ENCODE measurements around the gene CELSR2. TPM values are rescaled to one million over a fixed set of nuclear protein-coding genes. Genes with fewer than 3 reads are reported as not detected.

Gene CELSR2
- polyA plus RNA-seq, 1 donor: 11.3 TPM

DNA sequence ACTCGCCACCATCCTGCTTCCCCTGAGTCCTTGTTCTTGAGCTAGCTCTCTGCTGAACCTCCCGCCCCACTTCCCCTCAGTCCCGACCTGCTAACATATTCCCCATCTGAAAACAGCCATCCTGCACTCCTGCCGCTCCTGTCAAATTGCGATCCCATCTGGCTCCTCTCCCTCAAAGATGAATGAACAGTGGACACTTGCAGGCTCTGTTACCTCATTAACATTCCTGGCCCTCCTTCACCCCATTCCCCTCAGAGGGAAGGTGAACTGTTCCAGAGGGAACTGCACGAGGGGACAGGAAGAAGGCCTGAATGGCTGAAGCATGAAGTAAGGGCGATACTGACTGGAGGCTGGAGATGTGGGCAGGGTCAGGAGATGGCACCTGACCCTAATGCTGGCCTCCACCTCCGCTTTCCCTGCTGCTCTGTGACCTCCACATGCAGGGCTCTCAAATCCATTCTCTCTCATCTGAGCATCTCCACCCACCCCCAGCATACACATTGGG is 7.4 kb upstream of the CELSR2 start:
- no peak for DNase-seq
- H3K9me3 ChIP-seq (ENCODE audit: control insufficient read depth, low read depth, low read length): no peaks in the 10 kb centered on the region
- H3K36me3 ChIP-seq (ENCODE audit: control insufficient read depth, insufficient read depth, low read length): peaks cover 24% of the 10 kb centered on the region
- H3K27ac ChIP-seq (ENCODE audit: low read length): no peak overlapping the region
- peaks cover 18% of the 10 kb centered on the region for H3K27me3 ChIP-seq (ENCODE audit: control insufficient read depth, insufficient read depth, low read length)
- no peak overlapping the region for H3K4me3 ChIP-seq (ENCODE audit: low read length)
- WGBS (ENCODE audit: insufficient coverage, low lambda C conversion rate): 20% methylated on average over 1 of the region's 8 CpGs
- H3K4me1 ChIP-seq (ENCODE audit: control insufficient read depth, insufficient read depth, low read length): peaks cover 21% of the 10 kb centered on the region

DNA sequence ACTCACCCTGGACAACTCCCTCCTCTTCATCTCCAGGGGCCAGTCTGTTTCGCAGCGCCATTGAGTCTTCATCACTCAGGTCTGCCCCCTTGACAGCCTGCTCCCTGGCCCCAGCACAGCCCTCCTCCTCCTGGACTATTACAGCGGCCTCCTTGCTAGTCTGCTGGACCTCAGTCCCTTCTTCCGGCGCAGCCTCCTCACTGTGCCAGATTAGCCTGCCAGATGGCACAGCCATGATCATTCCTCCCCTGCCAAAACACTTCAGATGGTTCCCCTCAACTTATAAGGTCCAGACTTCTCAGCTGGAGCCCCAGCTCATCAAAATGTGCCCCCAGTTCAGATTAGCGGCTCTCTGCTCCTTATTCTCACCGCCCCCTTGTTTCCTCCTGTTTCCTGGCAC is 7.0 kb upstream of the CELSR2 start:
- Histone ChIP-seq H3K9me3 (ENCODE audit: control insufficient read depth, low read depth, low read length) (no peaks in the 10 kb centered on the region), H3K27ac (ENCODE audit: low read length) (no peak overlapping the region), H3K4me3 (ENCODE audit: low read length) (no peak overlapping the region), H3K27me3 (ENCODE audit: control insufficient read depth, insufficient read depth, low read length) (peaks cover 18% of the 10 kb centered on the region), H3K36me3 (ENCODE audit: control insufficient read depth, insufficient read depth, low read length) (peaks cover 19% of the 10 kb centered on the region), H3K4me1 (ENCODE audit: control insufficient read depth, insufficient read depth, low read length) (peaks cover 21% of the 10 kb centered on the region)
- DNase-seq: no peak
- WGBS (ENCODE audit: insufficient coverage, low lambda C conversion rate): no CpG with 5 or more reads among the region's 7 CpGs

DNA sequence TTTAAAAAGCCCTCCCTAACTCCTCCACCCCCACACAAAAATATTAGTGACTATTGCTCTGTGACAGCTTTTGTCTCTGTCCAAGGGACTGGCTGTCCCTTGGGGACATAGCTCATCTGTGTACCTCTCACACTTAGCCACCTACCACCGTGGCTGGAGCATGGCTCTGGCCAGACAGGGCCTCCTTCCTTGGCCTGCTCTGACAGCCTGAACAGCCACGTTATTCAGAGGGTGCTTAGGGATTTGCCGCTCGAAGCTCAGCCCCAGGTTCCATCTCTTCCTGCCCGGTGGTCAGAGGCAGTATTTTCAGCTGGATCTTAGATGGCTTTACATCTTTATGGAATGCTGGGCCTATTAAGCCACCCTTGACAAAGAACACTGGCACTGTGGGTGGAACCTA is 6.1 kb upstream of the CELSR2 start:
- H3K27me3 ChIP-seq (ENCODE audit: control insufficient read depth, insufficient read depth, low read length): peaks cover 18% of the 10 kb centered on the region
- H3K27ac ChIP-seq (ENCODE audit: low read length): no peak overlapping the region
- H3K36me3 ChIP-seq (ENCODE audit: control insufficient read depth, insufficient read depth, low read length): peaks cover 11% of the 10 kb centered on the region
- DNase-seq: no peak
- no peak overlapping the region for H3K4me3 ChIP-seq (ENCODE audit: low read length)
- WGBS (ENCODE audit: insufficient coverage, low lambda C conversion rate): no CpG with 5 or more reads among the region's 5 CpGs
- H3K4me1 ChIP-seq (ENCODE audit: control insufficient read depth, insufficient read depth, low read length): peaks cover 21% of the 10 kb centered on the region
- no peaks in the 10 kb centered on the region for H3K9me3 ChIP-seq (ENCODE audit: control insufficient read depth, low read depth, low read length)

DNA sequence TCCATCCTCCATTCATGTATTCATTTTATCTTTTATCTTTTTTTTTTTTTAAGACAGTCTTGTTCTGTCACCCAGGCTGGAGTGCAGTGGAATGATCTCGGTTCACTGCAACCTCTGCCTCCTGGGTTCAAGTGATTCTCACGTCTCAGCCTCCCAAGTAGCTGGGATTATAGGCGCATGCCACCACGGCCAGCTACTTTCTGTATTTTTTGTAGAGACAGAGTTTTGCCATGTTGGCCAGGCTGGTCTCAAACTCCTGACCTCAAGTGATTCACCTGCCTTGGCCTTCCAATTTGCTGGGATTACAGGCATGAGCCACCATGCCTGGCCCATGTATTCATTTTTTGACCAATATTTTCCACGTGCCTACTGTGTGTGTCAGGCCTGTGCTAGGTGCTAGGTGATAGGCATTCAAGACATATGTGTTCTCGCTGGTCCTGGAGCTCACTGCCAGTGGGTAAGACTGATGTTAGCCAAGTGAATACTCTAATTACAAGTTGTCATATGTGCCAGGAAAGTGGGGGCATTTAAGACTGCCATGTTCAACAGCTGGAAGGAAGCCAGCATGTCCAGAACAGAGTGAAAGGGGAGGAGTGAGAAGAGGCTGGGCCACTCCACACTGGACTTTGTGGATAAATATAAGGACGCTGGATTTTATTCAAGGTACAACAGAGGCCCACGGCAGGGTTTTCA is 5.3 kb upstream of the CELSR2 start:
- Histone ChIP-seq H3K27ac (ENCODE audit: low read length) (no peak overlapping the region), H3K27me3 (ENCODE audit: control insufficient read depth, insufficient read depth, low read length) (peaks cover 18% of the 10 kb centered on the region), H3K4me1 (ENCODE audit: control insufficient read depth, insufficient read depth, low read length) (peaks cover 24% of the 10 kb centered on the region), H3K36me3 (ENCODE audit: control insufficient read depth, insufficient read depth, low read length) (peaks cover 4% of the 10 kb centered on the region), H3K4me3 (ENCODE audit: low read length) (no peak overlapping the region), H3K9me3 (ENCODE audit: control insufficient read depth, low read depth, low read length) (no peaks in the 10 kb centered on the region)
- no peak for DNase-seq
- 80% methylated on average over 1 of the region's 8 CpGs for WGBS (ENCODE audit: insufficient coverage, low lambda C conversion rate)

DNA sequence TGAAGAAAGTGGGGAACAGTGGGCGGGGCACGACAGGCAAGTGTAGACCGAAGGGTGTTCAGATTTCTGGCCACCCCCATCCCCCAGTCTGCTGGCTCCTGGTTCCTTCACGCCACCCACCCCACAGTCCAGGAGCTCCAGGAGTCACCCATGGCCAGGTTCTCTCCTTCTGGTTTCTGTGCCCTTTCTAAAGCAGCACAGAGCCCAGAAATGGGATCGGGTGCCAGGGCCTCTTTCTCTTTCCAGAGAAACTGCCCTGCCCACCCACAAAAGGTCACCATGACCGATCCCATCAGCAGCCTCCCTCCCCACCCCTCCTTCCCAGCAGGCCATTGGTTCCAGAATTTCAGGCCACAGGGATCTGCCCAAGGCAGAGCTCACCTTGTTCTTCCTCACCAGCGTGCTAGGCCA is 3.2 kb upstream of the CELSR2 start:
- H3K36me3 ChIP-seq (ENCODE audit: control insufficient read depth, insufficient read depth, low read length): no peaks in the 10 kb centered on the region
- WGBS (ENCODE audit: insufficient coverage, low lambda C conversion rate): no CpG with 5 or more reads among the region's 7 CpGs
- peaks cover 17% of the 10 kb centered on the region for H3K4me1 ChIP-seq (ENCODE audit: control insufficient read depth, insufficient read depth, low read length)
- H3K27me3 ChIP-seq (ENCODE audit: control insufficient read depth, insufficient read depth, low read length): peaks cover 18% of the 10 kb centered on the region
- H3K4me3 ChIP-seq (ENCODE audit: low read length): no peak overlapping the region
- H3K9me3 ChIP-seq (ENCODE audit: control insufficient read depth, low read depth, low read length): no peaks in the 10 kb centered on the region
- no peak for DNase-seq
- H3K27ac ChIP-seq (ENCODE audit: low read length): no peak overlapping the region

DNA sequence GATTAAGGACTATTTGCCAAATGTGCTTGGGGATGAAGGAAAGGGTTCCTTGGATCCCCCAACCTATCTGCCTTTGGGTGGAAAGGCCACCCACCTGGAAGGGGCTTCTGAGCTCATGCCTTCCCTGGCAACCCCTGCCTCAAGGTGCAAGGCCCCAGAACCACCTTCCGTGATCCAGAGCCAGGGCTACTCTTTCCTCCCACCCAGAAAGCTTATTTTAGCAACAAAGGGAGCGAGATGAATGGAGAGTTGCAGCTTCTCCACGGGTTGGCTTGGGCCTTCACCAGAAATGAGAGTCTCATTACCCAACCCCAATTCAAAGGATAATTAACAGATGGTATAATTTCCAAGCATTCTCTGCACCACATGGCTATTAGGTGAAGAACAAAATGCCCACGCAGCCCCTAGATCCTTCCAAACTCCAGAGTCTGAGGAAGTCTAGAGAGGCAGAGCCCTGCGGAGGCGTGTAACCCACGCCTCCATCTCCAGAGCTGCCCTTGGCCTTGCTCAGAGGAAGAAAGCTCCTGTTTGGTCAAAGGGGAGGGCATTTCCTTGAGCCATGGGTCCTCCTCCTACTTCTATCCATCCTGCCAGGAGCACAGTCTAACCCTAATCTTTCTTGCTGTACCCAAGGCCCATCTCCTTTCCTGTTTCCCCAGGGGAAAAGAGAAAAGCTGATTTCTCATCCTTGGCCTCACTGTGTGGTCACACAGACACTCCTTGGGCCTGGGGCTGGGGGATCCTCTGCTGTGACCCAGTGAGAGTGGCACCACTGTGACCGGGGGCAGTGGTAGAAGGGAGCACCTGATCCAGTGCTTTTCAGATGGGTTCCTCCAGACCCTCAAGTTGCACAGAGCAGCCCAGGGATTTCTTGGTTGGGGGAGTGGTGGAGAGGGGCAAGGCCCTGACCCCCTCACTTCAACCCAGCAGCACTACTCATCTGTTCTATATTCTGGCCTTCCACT is 1.7 kb upstream of the CELSR2 start:
- H3K4me1 ChIP-seq (ENCODE audit: control insufficient read depth, insufficient read depth, low read length): peaks cover 6% of the 10 kb centered on the region
- no peaks in the 10 kb centered on the region for H3K36me3 ChIP-seq (ENCODE audit: control insufficient read depth, insufficient read depth, low read length)
- no peak for DNase-seq
- no CpG with 5 or more reads among the region's 8 CpGs for WGBS (ENCODE audit: insufficient coverage, low lambda C conversion rate)
- no peak overlapping the region for H3K4me3 ChIP-seq (ENCODE audit: low read length)
- H3K9me3 ChIP-seq (ENCODE audit: control insufficient read depth, low read depth, low read length): peaks cover 2% of the 10 kb centered on the region
- peaks cover 9% of the 10 kb centered on the region for H3K27me3 ChIP-seq (ENCODE audit: control insufficient read depth, insufficient read depth, low read length)
- H3K27ac ChIP-seq (ENCODE audit: low read length): no peak overlapping the region

DNA sequence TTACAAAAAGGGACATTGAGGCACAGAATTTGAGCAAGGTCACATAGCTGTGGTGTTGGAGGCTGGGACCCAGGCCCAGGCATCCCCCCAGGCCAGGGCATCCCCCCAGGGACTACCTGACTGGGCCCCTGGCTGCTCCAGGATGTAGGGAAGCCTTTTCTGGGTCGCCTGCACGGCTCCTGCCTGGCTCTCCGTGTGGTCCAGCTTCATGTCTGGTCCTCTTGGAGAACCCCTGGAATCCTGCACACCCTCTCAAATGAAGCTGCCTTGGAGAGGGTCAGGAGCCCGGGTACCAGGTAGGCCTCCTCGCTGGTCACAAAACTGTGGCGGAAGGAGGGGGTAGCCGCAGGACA is 919 bp upstream of the CELSR2 start:
- WGBS (ENCODE audit: insufficient coverage, low lambda C conversion rate): no CpG with 5 or more reads among the region's 7 CpGs
- Histone ChIP-seq H3K36me3 (ENCODE audit: control insufficient read depth, insufficient read depth, low read length) (no peaks in the 10 kb centered on the region), H3K9me3 (ENCODE audit: control insufficient read depth, low read depth, low read length) (peaks cover 2% of the 10 kb centered on the region), H3K27ac (ENCODE audit: low read length) (no peak overlapping the region), H3K27me3 (ENCODE audit: control insufficient read depth, insufficient read depth, low read length) (peaks cover 6% of the 10 kb centered on the region), H3K4me1 (ENCODE audit: control insufficient read depth, insufficient read depth, low read length) (peaks cover 9% of the 10 kb centered on the region), H3K4me3 (ENCODE audit: low read length) (no peak overlapping the region)
- no peak for DNase-seq

DNA sequence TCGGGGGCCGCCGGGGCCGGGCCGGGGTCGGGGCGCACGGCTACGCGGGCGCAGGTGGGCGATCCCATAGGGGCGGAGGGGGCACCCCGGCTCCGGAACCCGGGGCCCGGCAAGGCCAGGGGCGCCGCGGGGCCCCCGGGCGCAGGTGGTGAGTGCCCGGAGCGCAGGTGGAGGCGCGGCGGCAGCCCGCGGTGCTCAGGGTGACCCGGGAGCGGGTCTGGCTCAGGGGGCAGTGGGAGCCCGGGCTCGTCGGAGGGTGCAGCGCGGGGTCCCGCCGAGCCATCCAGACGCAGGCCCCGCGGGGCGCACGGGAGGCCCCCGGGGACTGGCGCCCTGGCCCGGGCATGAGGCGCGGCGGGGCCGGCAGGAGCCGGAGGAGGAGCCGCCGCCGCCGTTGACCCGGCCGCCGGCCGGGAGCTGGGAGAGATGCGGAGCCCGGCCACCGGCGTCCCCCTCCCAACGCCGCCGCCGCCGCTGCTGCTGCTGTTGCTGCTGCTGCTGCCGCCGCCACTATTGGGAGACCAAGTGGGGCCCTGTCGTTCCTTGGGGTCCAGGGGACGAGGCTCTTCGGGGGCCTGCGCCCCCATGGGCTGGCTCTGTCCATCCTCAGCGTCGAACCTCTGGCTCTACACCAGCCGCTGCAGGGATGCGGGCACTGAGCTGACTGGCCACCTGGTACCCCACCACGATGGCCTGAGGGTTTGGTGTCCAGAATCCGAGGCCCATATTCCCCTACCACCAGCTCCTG is 489 bp downstream of the CELSR2 start:
- Histone ChIP-seq H3K27ac (ENCODE audit: low read length) (no peak overlapping the region), H3K4me1 (ENCODE audit: control insufficient read depth, insufficient read depth, low read length) (peaks cover 22% of the 10 kb centered on the region), H3K27me3 (ENCODE audit: control insufficient read depth, insufficient read depth, low read length) (no peaks in the 10 kb centered on the region), H3K9me3 (ENCODE audit: control insufficient read depth, low read depth, low read length) (peaks cover 2% of the 10 kb centered on the region), H3K36me3 (ENCODE audit: control insufficient read depth, insufficient read depth, low read length) (no peaks in the 10 kb centered on the region), H3K4me3 (ENCODE audit: low read length) (peak overlapping the region; percentile 34)
- DNase-seq: no peak
- no CpG with 5 or more reads among the region's 80 CpGs for whole genome bisulfite sequencing (ENCODE audit: insufficient coverage, low lambda C conversion rate)

DNA sequence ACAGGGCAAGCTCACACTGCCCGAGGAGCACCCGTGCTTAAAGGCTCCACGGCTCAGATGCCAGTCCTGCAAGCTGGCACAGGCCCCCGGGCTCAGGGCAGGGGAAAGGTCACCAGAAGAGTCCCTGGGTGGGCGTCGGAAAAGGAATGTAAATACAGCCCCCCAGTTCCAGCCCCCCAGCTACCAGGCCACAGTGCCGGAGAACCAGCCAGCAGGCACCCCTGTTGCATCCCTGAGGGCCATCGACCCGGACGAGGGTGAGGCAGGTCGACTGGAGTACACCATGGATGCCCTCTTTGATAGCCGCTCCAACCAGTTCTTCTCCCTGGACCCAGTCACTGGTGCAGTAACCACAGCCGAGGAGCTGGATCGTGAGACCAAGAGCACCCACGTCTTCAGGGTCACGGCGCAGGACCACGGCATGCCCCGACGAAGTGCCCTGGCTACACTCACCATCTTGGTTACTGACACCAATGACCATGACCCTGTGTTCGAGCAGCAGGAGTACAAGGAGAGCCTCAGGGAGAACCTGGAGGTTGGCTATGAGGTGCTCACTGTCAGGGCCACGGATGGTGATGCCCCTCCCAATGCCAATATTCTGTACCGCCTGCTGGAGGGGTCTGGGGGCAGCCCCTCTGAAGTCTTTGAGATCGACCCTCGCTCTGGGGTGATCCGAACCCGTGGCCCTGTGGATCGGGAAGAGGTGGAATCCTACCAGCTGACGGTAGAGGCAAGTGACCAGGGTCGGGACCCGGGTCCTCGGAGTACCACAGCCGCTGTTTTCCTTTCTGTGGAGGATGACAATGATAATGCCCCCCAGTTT is 1.3 kb downstream of the CELSR2 start:
- no peak overlapping the region for H3K27ac ChIP-seq (ENCODE audit: low read length)
- no peaks in the 10 kb centered on the region for H3K27me3 ChIP-seq (ENCODE audit: control insufficient read depth, insufficient read depth, low read length)
- DNase-seq: no peak
- peaks cover 30% of the 10 kb centered on the region for H3K4me1 ChIP-seq (ENCODE audit: control insufficient read depth, insufficient read depth, low read length)
- no peaks in the 10 kb centered on the region for H3K36me3 ChIP-seq (ENCODE audit: control insufficient read depth, insufficient read depth, low read length)
- no CpG with 5 or more reads among the region's 33 CpGs for WGBS (ENCODE audit: insufficient coverage, low lambda C conversion rate)
- peak overlapping the region; percentile 34 for H3K4me3 ChIP-seq (ENCODE audit: low read length)
- peaks cover 2% of the 10 kb centered on the region for H3K9me3 ChIP-seq (ENCODE audit: control insufficient read depth, low read depth, low read length)

Data from large intestine (tissue), 3 donors.